ENCODE data around the gene EIPR1.

- TF ChIP-seq EZH2 (IDR thresholded peaks at IDR 0.05; ENCODE audit: insufficient read depth, low read length) (no peak), CTCF (IDR thresholded peaks at IDR 0.05; ENCODE audit: insufficient read depth, low read depth, low read length) (no peak)
Measured at GRCh38 chr2:3420076-3420768, 42.6 kb upstream of the EIPR1 start.
